KMS-11 (cell line): ENCODE measurements around the gene SLC25A21.

ENCODE experiments used
- H2AFZ ChIP-seq: fragments of 200-600 bp; sonication (generic); 2 replicates; pipeline ENCODE4 v1.6.1; 2016; ENCODE audit warnings: antibody characterized with exemption, mixed run types, low read depth
- H3K27ac ChIP-seq: fragments of 200-600 bp; sonication (generic); 2 replicates; pipeline ENCODE4 v1.6.1; 2016; ENCODE audit warnings: mild to moderate bottlenecking, mixed run types
- H3K27me3 ChIP-seq: fragments of 200-600 bp; sonication (generic); 2 replicates; pipeline ENCODE4 v1.6.1; 2017; ENCODE audit warnings: mild to moderate bottlenecking, low read depth, mixed run types, moderate library complexity; ENCODE audit not compliant: insufficient read depth
- H3K36me3 ChIP-seq: fragments of 200-600 bp; sonication (generic); 2 replicates; pipeline ENCODE4 v1.6.1; 2017; ENCODE audit warnings: mild to moderate bottlenecking, mixed run types; ENCODE audit not compliant: insufficient read depth
- H3K4me1 ChIP-seq: fragments of 200-600 bp; sonication (generic); 2 replicates; pipeline ENCODE4 v1.6.1; 2016; ENCODE audit warnings: mild to moderate bottlenecking, low read depth, mixed run types; ENCODE audit not compliant: poor library complexity, severe bottlenecking
- H3K4me2 ChIP-seq: fragments of 200-600 bp; sonication (generic); 2 replicates; pipeline ENCODE4 v1.7.0; 2016; ENCODE audit warnings: mild to moderate bottlenecking, mixed run types
- H3K4me3 ChIP-seq: fragments of 200-600 bp; sonication (generic); IDR thresholded peaks from 2 replicates; pipeline ENCODE4 v1.6.1; 2017; ENCODE audit warnings: low read depth, low read length, mixed read lengths; ENCODE audit not compliant: insufficient read depth
- H3K79me2 ChIP-seq: fragments of 200-600 bp; sonication (generic); 2 replicates; pipeline ENCODE4 v1.6.1; 2016; ENCODE audit warnings: low read depth, mixed run types; ENCODE audit not compliant: insufficient read depth
- H3K9ac ChIP-seq: fragments of 200-600 bp; sonication (generic); 2 replicates; pipeline ENCODE4 v1.6.1; 2016; ENCODE audit warnings: mild to moderate bottlenecking, mixed run types
- H4K20me1 ChIP-seq: fragments of 200-600 bp; sonication (generic); 2 replicates; pipeline ENCODE4 v1.6.1; 2016; ENCODE audit warnings: mild to moderate bottlenecking, mixed run types; ENCODE audit not compliant: insufficient read depth
- CTCF ChIP-seq: fragments of 200-600 bp; sonication (generic); conservative IDR thresholded peaks from 2 replicates; pipeline ENCODE4 v1.6.1; 2017; ENCODE audit warnings: low read depth, mild to moderate bottlenecking, antibody characterized with exemption, low read length, moderate library complexity, mixed read lengths

The SLC25A21 gene

GRCh38 chr14:36797634-36798033, 374.8 kb downstream of the SLC25A21 start:
- Histone ChIP-seq H3K36me3 (no peaks in the 10 kb centered on the region), H3K4me1 (no peaks in the 10 kb centered on the region), H3K27me3 (no peaks in the 10 kb centered on the region), H2AFZ (no peak overlapping the region), H3K79me2 (no peaks in the 10 kb centered on the region), H3K4me3 (no peak overlapping the region), H3K27ac (no peak overlapping the region), H3K9ac (no peak overlapping the region), H3K4me2 (no peak overlapping the region), H4K20me1 (no peaks in the 10 kb centered on the region)
- no peak for TF ChIP-seq CTCF

- Histone ChIP-seq H3K79me2 (no peaks in the 10 kb centered on the region), H3K27me3 (no peaks in the 10 kb centered on the region), H3K36me3 (no peaks in the 10 kb centered on the region), H2AFZ (no peak overlapping the region), H3K4me1 (no peaks in the 10 kb centered on the region), H3K4me2 (no peak overlapping the region), H4K20me1 (no peaks in the 10 kb centered on the region), H3K9ac (no peak overlapping the region), H3K27ac (no peak overlapping the region), H3K4me3 (no peak overlapping the region)
- no peak for TF ChIP-seq CTCF
Measured at GRCh38 chr14:36791402-36791801, 381.0 kb downstream of the SLC25A21 start.

- H3K9ac ChIP-seq = no peak overlapping the region
- H3K27me3 ChIP-seq = no peaks in the 10 kb centered on the region
- no peaks in the 10 kb centered on the region for H3K4me1 ChIP-seq
- H3K4me2 ChIP-seq = no peak overlapping the region
- H3K79me2 ChIP-seq = no peaks in the 10 kb centered on the region
- H3K27ac ChIP-seq = no peak overlapping the region
- no peaks in the 10 kb centered on the region for H4K20me1 ChIP-seq
- H2AFZ ChIP-seq = no peak overlapping the region
- no peak overlapping the region for H3K4me3 ChIP-seq
- no peaks in the 10 kb centered on the region for H3K36me3 ChIP-seq
- no peak for TF ChIP-seq CTCF
Measured at GRCh38 chr14:36785511-36785910, 386.9 kb downstream of the SLC25A21 start.

- no peak overlapping the region for H3K9ac ChIP-seq
- H3K27ac ChIP-seq = no peak overlapping the region
- H2AFZ ChIP-seq = no peak overlapping the region
- H3K4me2 ChIP-seq = no peak overlapping the region
- H3K27me3 ChIP-seq = no peaks in the 10 kb centered on the region
- no peaks in the 10 kb centered on the region for H4K20me1 ChIP-seq
- H3K4me3 ChIP-seq = no peak overlapping the region
- H3K4me1 ChIP-seq = no peaks in the 10 kb centered on the region
- H3K79me2 ChIP-seq = no peaks in the 10 kb centered on the region
- no peak for TF ChIP-seq CTCF
- no peaks in the 10 kb centered on the region for H3K36me3 ChIP-seq
Measured at GRCh38 chr14:36784541-36784940, 387.9 kb downstream of the SLC25A21 start.
